Activated naive CD8-positive, alpha-beta T cell treated with anti-CD3 and anti-CD28 coated beads, Interleukin-2, amount 50 U/mL, for 24 hours (primary cell): ENCODE measurements around the gene SUPT20HL1.
A peak's percentile ranks its signal among the peaks of the same experiment; 100 is the strongest.
"Not testable (repeated sequence)": the region's sequence is repeated elsewhere in the genome, so short reads cannot be mapped to it uniquely, and the experiment has no call there.

Experiments used
- ATAC-seq: fragments of 150-1000 bp; cut with Tn5 transposase; one replicate; pipeline ENCODE4 v1.10.0; 2021
- DNase-seq: peaks from one replicate; pipeline ENCODE4 v3.0.0; 2021
- H3K27ac Mint-ChIP-seq: one replicate; pipeline ENCODE4 v1.8.0; 2021; ENCODE audit warnings: mild to moderate bottlenecking, mixed read lengths
- H3K27me3 Mint-ChIP-seq: one replicate; pipeline ENCODE4 v1.8.0; 2021; ENCODE audit warnings: mixed read lengths
- H3K36me3 Mint-ChIP-seq: one replicate; pipeline ENCODE4 v1.8.0; 2021; ENCODE audit warnings: low read depth, mixed read lengths
- H3K4me1 Mint-ChIP-seq: one replicate; pipeline ENCODE4 v1.8.0; 2021; ENCODE audit warnings: mixed read lengths
- H3K4me3 Mint-ChIP-seq: one replicate; pipeline ENCODE4 v1.8.0; 2021; ENCODE audit warnings: mild to moderate bottlenecking, moderate library complexity, mixed read lengths
- H3K9me3 Mint-ChIP-seq: one replicate; pipeline ENCODE4 v1.8.0; 2021; ENCODE audit warnings: mixed read lengths

Gene SUPT20HL1

GRCh38 chrX:24360272-24360671 is at the start of gene SUPT20HL1:
TSS of gene SUPT20HL1 (plus strand) at chrX:24360639. CDS start at chrX:24362761, 2,122 bp downstream.
- H3K27ac Mint-ChIP-seq = no peak within 1 kb of the TSS
- no peaks in the 10 kb centered on the region for H3K36me3 Mint-ChIP-seq
- DNase-seq = no peak
- no peak within 1 kb of the TSS for H3K4me3 Mint-ChIP-seq
- no peaks in the 10 kb centered on the region for H3K27me3 Mint-ChIP-seq
- no peak for ATAC-seq
- H3K9me3 Mint-ChIP-seq = no peaks in the 10 kb centered on the region
- no peaks in the 10 kb centered on the region for H3K4me1 Mint-ChIP-seq

DNA sequence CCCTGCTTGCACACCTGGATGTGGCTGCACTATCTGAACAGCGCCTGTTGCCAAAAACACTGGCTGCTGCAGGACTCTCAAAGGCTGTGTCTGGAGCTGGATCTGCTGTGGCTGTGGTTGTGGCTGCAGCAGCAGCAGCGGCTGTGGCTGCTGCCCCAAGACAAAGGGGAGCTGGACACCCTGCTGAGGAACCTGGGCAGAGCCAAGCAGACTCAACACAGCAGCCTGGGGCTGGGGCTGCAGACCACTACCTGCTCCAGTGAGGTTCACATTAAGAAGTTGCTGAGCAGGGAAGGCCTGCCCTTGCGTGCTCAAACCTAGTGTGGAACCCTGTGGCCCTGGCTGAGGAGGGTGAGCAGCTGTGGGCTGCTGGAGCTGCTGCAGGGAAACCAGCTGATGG is 49.5 kb upstream of the SUPT20HL1 start:
- H3K4me1 Mint-ChIP-seq, H3K36me3 Mint-ChIP-seq, H3K9me3 Mint-ChIP-seq, H3K27me3 Mint-ChIP-seq, DNase-seq, H3K4me3 Mint-ChIP-seq, H3K27ac Mint-ChIP-seq, ATAC-seq: not testable (repeated sequence)

GRCh38 chrX:24311507-24312248 is 48.8 kb upstream of the SUPT20HL1 start:
- not testable (repeated sequence) for H3K4me3 Mint-ChIP-seq, H3K36me3 Mint-ChIP-seq, H3K4me1 Mint-ChIP-seq, H3K9me3 Mint-ChIP-seq, DNase-seq, H3K27me3 Mint-ChIP-seq, ATAC-seq, H3K27ac Mint-ChIP-seq

GRCh38 chrX:24312249-24312607 is 48.2 kb upstream of the SUPT20HL1 start:
- not testable (repeated sequence) for H3K9me3 Mint-ChIP-seq, H3K36me3 Mint-ChIP-seq, H3K27ac Mint-ChIP-seq, H3K4me1 Mint-ChIP-seq, H3K4me3 Mint-ChIP-seq, ATAC-seq, H3K27me3 Mint-ChIP-seq, DNase-seq

GRCh38 chrX:24314019-24314635 is 46.3 kb upstream of the SUPT20HL1 start, which contains the start of gene SUPT20HL2:
TSS of gene SUPT20HL2 (minus strand) at chrX:24314069. CDS start at chrX:24313315, 754 bp downstream.
- Mint-ChIP-seq H3K4me1 (peaks cover under 1% of the 10 kb centered on the region), H3K36me3 (no peaks in the 10 kb centered on the region), H3K9me3 (no peaks in the 10 kb centered on the region), H3K27ac (no peak within 1 kb of the TSS), H3K4me3 (no peak within 1 kb of the TSS), H3K27me3 (no peaks in the 10 kb centered on the region)
- DNase-seq = no peak
- no peak for ATAC-seq

- peaks cover 2% of the 10 kb centered on the region for H3K27me3 Mint-ChIP-seq
- H3K4me3 Mint-ChIP-seq = no peak overlapping the region
- H3K9me3 Mint-ChIP-seq = no peaks in the 10 kb centered on the region
- DNase-seq (no peak), ATAC-seq (no peak)
- H3K36me3 Mint-ChIP-seq = no peaks in the 10 kb centered on the region
- H3K4me1 Mint-ChIP-seq = no peaks in the 10 kb centered on the region
- H3K27ac Mint-ChIP-seq = no peak overlapping the region
Measured at GRCh38 chrX:24316111-24316510, 44.3 kb upstream of the SUPT20HL1 start.

- no peak for ATAC-seq
- H3K36me3 Mint-ChIP-seq = no peaks in the 10 kb centered on the region
- H3K4me3 Mint-ChIP-seq = no peak overlapping the region
- no peaks in the 10 kb centered on the region for H3K9me3 Mint-ChIP-seq
- peaks cover 2% of the 10 kb centered on the region for H3K27me3 Mint-ChIP-seq
- no peaks in the 10 kb centered on the region for H3K4me1 Mint-ChIP-seq
- no peak overlapping the region for H3K27ac Mint-ChIP-seq
- DNase-seq = no peak
Measured at GRCh38 chrX:24317567-24317966, 42.9 kb upstream of the SUPT20HL1 start.

DNA sequence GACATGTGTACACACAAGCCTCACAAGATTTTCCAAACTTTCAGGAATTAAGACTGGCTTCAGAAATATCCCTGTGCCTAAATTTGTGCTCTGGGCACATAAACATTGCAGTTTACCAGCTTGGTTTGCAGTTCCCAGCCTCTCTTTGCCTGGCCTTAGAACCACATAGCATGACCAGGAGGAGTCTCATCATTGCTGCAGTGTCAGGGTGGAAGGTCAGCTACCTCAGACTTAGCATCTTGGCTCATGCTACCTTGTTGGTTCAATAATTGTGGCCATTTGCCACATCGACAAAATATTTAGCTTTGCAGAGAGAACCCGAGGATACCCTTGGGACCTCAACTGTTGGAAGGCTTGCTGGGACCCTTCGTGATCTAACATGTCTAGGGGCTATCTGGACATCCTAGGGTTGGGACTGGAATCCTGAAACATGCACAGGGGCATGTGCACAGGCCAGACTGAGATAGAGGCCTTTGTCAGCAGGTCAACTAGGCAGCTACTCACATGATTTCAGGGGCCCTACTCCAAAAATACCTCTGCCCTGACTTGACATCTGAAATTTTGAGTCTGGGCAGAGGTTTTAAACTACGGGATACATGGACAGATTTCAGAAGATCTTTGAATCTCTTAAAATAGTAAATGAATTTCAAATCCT is 38.6 kb upstream of the SUPT20HL1 start:
- peaks cover 3% of the 10 kb centered on the region for H3K27me3 Mint-ChIP-seq
- H3K4me3 Mint-ChIP-seq = no peak overlapping the region
- no peaks in the 10 kb centered on the region for H3K9me3 Mint-ChIP-seq
- no peak for DNase-seq
- H3K36me3 Mint-ChIP-seq = no peaks in the 10 kb centered on the region
- H3K4me1 Mint-ChIP-seq = no peaks in the 10 kb centered on the region
- H3K27ac Mint-ChIP-seq = no peak overlapping the region
- no peak for ATAC-seq

DNA sequence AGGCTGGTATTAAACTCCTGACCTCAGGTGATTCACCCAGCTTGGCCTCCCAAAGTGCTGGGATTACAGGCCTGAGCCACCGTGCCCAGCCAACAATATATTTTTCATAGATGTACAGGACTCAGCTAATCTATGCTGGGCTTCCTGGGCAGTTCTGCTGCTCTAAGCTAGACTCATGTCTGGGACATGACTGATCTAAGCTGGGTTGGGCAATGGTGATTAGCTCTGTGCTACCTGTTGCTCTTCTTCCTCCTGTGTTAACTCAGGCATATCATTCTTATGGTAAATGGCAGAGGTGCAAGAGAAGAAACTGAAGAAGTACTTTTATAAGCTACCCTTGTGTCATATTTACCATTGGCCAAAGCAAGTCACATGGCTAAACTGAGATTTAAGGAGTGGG is 35.2 kb upstream of the SUPT20HL1 start:
- DNase-seq (no peak), ATAC-seq (no peak)
- Mint-ChIP-seq H3K27ac (no peak overlapping the region), H3K36me3 (no peaks in the 10 kb centered on the region), H3K27me3 (peaks cover 5% of the 10 kb centered on the region), H3K4me1 (no peaks in the 10 kb centered on the region), H3K9me3 (no peaks in the 10 kb centered on the region), H3K4me3 (no peak overlapping the region)

DNA sequence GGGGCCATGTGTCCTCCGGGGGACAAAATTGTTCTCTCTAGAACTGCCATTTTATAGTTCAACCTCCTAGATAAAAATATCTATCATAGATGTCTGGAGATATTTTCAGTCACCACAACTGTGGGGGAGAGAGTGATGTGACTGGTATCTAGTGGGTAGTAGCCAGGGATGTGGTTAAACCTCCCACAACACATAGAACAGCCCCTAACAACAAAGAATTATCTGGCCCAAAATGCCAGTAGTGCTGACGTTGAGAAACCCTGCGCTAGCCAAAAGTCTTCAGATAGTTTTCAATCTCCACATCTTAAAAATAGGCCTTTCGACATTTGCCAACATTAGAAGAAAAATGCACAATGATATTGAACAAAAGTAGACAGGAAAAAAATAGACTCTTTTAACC is 27.6 kb upstream of the SUPT20HL1 start:
- H3K9me3 Mint-ChIP-seq = peaks cover 4% of the 10 kb centered on the region
- ATAC-seq (peak; percentile 36), DNase-seq (no peak)
- peaks cover 6% of the 10 kb centered on the region for H3K27me3 Mint-ChIP-seq
- H3K27ac Mint-ChIP-seq = no peak overlapping the region
- no peak overlapping the region for H3K4me3 Mint-ChIP-seq
- H3K4me1 Mint-ChIP-seq = peaks cover 6% of the 10 kb centered on the region
- H3K36me3 Mint-ChIP-seq = no peaks in the 10 kb centered on the region

DNA sequence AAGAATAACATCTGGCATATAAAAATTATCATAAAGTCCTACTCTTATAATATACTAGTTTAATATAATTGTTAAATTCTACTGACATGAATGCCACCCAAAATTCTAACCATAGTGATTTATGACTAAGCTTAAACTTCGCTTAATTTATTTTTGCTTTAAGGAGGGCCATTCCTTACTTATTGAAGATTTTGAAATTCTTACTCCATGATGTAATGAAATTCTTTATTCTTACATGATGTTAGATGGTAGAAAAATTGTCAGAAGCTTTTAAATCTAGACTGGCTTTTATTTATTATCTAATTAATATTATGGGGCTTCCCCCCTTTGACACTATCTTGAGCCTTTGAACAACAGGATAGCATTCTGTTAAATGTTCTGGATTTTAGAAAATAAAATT is 27.1 kb upstream of the SUPT20HL1 start:
- ATAC-seq = no peak

GRCh38 chrX:24334461-24334860 is 26.0 kb upstream of the SUPT20HL1 start:
- H3K9me3 Mint-ChIP-seq = peaks cover 4% of the 10 kb centered on the region
- DNase-seq (no peak), ATAC-seq (no peak)
- no peak overlapping the region for H3K27ac Mint-ChIP-seq
- H3K27me3 Mint-ChIP-seq = peaks cover 6% of the 10 kb centered on the region
- H3K4me3 Mint-ChIP-seq = no peak overlapping the region
- H3K36me3 Mint-ChIP-seq = no peaks in the 10 kb centered on the region
- H3K4me1 Mint-ChIP-seq = peaks cover 6% of the 10 kb centered on the region

More for the DNA sequence above, 27.1 kb upstream of the SUPT20HL1 start:
- Mint-ChIP-seq H3K9me3 (peaks cover 4% of the 10 kb centered on the region), H3K4me3 (no peak overlapping the region), H3K4me1 (peaks cover 6% of the 10 kb centered on the region), H3K36me3 (no peaks in the 10 kb centered on the region), H3K27ac (no peak overlapping the region), H3K27me3 (peaks cover 6% of the 10 kb centered on the region)
- DNase-seq = no peak

DNA sequence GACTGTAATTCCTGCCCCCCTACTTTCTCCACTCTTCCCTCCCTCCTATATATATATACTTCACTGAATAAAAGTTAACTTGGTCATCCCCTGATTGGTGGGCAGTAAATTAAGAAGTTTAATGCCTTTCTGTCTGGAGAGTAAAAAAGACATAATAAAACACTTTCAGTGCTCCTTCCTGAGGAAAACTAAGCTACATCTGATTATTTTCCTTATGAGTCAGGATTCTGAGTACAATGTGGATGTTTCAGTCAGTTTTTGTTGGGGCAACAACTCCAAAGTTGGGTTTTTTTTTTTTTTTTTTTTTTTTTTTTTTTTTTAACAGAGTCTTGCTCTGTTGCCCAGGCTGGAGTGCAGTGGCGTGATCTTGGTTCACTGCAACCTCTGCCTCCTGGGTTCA is 24.6 kb upstream of the SUPT20HL1 start:
- H3K27me3 Mint-ChIP-seq = peaks cover 6% of the 10 kb centered on the region
- no peaks in the 10 kb centered on the region for H3K36me3 Mint-ChIP-seq
- no peak for ATAC-seq
- DNase-seq = no peak
- H3K9me3 Mint-ChIP-seq = peaks cover 4% of the 10 kb centered on the region
- H3K27ac Mint-ChIP-seq = no peak overlapping the region
- peaks cover 11% of the 10 kb centered on the region for H3K4me1 Mint-ChIP-seq
- no peak overlapping the region for H3K4me3 Mint-ChIP-seq

DNA sequence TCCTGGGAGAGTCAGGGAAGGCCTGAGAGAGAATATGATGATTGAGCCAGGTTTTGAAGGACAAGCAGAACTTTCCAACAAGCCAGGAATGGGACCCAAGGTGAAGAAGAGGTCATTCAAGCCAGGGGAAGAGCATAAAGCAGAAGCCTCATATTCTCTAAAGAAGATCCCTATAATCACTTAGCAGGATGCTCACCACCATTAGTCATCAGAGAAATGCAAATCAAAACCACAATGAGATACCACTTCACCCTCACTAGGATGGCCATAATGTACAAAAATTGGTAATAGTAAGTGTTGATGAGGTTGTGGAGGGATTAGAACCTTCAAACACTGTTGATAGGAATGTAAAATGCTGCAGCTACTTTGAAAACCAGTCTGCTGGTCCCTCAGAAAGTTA is 20.5 kb upstream of the SUPT20HL1 start:
- DNase-seq (no peak), ATAC-seq (no peak)
- H3K27me3 Mint-ChIP-seq = peaks cover 5% of the 10 kb centered on the region
- H3K27ac Mint-ChIP-seq = no peak overlapping the region
- H3K4me3 Mint-ChIP-seq = no peak overlapping the region
- peaks cover 26% of the 10 kb centered on the region for H3K4me1 Mint-ChIP-seq
- H3K9me3 Mint-ChIP-seq = no peaks in the 10 kb centered on the region
- H3K36me3 Mint-ChIP-seq = no peaks in the 10 kb centered on the region

DNA sequence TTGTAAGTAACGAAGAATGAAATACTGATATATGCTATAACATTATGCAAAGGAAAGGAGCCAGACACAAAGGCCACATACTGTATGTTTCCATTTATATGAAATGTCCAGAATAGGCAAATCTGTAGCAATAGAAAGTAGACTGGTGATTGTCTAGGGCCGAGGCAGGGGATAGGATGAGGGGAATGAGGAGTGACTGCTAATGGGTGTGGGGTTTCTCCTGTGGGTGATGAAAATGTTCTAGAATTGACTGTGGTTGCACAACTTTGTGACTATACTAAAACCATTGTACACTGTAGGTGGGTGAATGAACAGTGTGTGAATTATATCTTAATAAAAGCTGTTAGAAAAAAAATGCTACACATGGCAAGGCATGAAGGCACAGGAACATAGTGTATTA is 19.9 kb upstream of the SUPT20HL1 start:
- no peaks in the 10 kb centered on the region for H3K36me3 Mint-ChIP-seq
- DNase-seq (no peak), ATAC-seq (no peak)
- H3K27ac Mint-ChIP-seq = no peak overlapping the region
- no peak overlapping the region for H3K4me3 Mint-ChIP-seq
- peaks cover 5% of the 10 kb centered on the region for H3K27me3 Mint-ChIP-seq
- no peaks in the 10 kb centered on the region for H3K9me3 Mint-ChIP-seq
- peaks cover 26% of the 10 kb centered on the region for H3K4me1 Mint-ChIP-seq
